NCI-H1105 (cell line): ENCODE data around the gene SF3B3.
"Not testable (repeated sequence)": the region's sequence is repeated elsewhere in the genome, so short reads cannot be mapped to it uniquely, and the experiment has no call there.

Experiments
- DNase-seq: peaks from one replicate; lab custom pipeline; 2025; lab: John Stamatoyannopoulos, UW

The SF3B3 gene

DNA sequence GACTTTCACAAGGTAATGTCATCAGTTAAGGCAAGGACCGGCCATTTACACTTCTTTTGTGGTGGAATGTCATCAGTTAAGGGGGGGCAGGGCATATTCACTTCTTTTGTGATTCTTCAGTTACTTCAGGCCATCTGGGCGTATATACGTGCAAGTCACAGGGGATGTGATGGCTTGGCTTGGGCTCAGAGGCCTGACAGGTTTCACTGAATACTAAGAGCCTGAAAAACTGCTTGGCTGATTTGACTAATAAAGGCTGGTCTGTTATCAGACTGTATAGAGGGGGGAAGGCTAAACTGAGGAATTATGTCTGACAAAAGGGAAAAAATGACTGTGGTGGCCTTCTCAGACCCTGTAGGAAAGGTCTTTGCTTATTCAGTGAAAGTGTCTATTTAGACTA lies 98.2 kb downstream of the SF3B3 start:
- DNase-seq, result not testable (repeated sequence)
